Mucosa of gallbladder (tissue), 1 donor: ENCODE data around the gene VSTM2L. TPM values are rescaled to one million over a fixed set of nuclear protein-coding genes. Genes with fewer than 3 reads are reported as not detected.
A peak's percentile ranks its signal among the peaks of the same experiment; 100 is the strongest.
"Not testable (repeated sequence)": the region's sequence is repeated elsewhere in the genome, so short reads cannot be mapped to it uniquely, and the experiment has no call there.

ENCODE experiments used
- DNase-seq: peaks from one replicate; pipeline ENCODE4 v3.0.0-alpha.2; 2020; ENCODE audit warnings: low spot score
- total RNA-seq: library from RNA; stranded (reverse); gene quantifications from one replicate; pipeline ENCODE4 v1.2.1, GENCODE V29; 2021
- donor health status: DM: no; HTN: no; CAD: no.

Gene VSTM2L
- total RNA-seq, result 95.0 TPM

DNA sequence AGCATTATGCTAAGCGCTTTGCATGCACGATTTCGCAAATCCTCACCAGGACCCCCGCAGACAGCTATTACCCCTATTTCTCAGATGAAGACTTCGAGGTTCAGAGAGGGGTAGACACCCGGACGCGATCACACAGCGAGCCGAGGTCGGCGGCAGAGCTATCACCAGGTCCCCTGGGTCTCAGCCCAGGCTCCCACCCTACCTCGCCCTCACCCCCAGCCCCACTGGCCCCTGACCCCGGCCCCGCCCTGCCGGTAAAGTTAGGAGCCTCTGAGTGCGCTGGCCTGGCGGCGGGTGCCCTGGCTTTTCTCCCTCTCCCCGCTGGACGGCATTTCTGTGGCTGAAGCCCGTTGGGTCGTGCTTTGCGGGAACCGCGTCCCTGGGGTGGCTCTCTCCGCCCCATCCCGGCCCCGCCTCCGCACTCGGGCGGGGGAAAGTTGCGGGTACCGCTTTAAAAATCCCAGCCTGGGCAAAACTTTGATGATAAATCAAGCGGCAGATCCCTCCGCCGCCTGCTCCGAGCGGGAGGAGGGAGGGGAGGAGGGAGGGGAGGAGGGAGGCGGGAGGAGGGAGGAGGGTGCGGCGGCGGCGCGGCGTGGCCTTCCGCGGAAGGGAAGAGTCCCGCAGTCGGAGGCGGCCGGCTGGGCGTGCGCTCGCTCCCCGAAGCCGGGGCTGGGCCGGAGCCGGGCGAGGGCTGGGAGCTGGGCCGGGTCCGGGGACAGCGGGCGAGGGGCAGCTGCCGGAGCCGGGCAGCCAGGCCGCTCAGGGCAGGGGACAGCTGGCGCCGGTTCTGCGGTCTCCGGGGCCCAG lies at the start of gene VSTM2L:
Gene VSTM2L (plus strand): TSS at position 624 of the 810 bp plus-strand sequence. CDS start 224 bp downstream, outside the sequence.
- peak; percentile 15 for DNase-seq

GRCh38 chr20:37853823-37854375 lies 49.0 kb upstream of the VSTM2L start:
- DNase-seq, result no peak

- not testable (repeated sequence) for DNase-seq
These were observed 46.9 kb upstream of the VSTM2L start for GRCh38 chr20:37856034-37856433.

GRCh38 chr20:37856932-37857660 lies 45.8 kb upstream of the VSTM2L start:
- DNase-seq, result no peak

DNA sequence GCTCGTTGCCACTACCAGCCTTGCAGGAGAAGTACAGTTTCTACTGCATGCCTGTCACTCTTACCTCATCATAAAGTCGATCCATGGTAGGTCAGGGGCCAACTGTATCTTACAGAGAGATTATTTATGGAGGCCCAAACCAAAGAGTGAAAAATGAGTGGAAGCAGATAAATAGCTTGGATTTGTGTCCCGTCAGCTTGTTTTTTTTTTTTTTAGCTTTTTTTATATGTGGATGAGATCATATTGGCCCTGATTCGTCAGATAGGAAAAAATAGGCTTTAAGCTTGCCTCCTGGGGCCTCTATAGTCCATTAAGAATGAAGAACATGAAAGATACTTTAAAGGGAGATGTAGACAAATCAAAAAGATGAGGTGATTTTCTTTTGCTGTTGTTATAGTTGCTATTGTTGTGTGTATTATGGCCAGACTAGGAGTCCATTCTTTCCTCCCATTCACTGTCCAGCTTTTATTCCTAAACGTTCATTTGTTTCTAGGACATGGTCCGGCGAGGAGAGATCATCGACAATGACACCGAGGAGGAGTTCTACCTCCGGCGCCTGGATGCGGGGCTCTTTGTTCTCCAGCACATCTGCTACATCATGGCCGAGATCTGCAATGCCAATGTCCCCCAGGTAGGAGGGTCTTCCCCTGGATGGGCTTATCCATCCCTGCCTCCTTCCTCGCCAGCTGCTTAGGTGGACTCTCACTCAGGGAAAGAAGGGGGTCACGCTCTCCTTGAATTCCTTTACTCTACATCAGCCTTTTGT lies 43.3 kb upstream of the VSTM2L start:
- no peak for DNase-seq

DNA sequence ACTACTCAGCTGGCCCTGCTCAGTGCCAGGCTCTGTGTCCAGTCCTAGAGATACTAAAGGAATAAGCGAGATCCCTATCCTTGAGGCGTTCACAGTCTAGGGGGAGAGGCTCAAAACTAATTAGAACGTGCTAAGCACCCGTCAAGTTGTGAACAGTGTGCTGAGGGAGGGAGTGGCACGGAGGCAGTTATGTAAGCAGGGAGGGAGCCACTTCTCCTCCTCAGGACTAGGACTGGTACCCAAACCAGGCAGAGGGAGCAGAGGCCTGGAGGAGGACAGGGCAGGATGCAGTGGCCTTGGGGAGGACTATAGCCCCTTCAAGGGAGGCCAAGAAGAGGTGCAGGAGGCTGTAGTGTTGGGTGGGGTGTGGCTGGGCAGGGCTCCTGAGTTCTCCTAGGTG lies 39.6 kb upstream of the VSTM2L start:
- DNase-seq, result no peak

GRCh38 chr20:37864298-37864697 lies 38.6 kb upstream of the VSTM2L start:
- DNase-seq, result no peak

- no peak for DNase-seq
These were observed 36.9 kb upstream of the VSTM2L start for GRCh38 chr20:37866051-37866450.

DNA sequence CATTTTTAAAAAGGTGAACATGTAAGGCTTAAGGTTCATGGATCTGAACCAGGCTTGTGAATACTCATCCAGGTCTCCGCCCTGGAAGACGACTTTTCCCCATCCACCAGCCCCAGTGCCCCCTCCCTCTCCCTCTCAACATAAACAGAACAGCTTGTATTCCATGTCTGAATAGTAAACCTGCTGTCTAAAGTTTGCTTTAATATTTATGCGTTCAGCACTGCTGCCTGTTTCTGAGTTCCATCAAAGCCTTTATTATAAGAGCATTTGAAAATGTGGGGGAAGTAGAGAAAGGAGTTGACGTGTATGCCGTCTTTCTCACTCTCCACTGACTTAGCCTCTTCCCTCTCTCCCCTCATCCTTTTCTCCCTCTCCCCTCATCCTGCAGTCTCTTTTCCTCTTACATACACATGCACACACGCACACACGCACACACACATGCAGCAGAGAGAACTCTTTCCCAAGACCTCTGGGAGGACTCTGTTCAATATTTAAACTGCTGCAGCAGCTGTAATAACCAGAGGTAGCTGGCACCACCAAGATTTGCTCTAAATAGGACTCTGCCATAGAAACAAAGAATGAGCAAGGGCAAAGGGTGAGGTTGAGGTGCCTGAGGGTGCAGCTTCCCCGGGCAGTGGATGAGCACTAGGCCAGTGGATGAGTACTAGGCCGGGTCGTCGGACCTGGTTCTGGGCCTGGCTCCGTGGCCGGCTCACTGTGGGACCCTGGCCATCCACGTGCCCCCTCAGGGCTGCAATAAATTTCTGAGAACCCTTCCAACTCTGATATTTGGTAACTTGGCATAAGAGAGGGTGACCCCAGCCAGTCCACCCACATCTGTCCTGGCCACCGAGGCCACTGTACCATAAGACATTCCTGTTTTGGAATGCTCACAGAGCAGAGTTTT lies 35.4 kb upstream of the VSTM2L start:
- no peak for DNase-seq

GRCh38 chr20:37868851-37869333 lies 34.0 kb upstream of the VSTM2L start:
- no peak for DNase-seq

DNA sequence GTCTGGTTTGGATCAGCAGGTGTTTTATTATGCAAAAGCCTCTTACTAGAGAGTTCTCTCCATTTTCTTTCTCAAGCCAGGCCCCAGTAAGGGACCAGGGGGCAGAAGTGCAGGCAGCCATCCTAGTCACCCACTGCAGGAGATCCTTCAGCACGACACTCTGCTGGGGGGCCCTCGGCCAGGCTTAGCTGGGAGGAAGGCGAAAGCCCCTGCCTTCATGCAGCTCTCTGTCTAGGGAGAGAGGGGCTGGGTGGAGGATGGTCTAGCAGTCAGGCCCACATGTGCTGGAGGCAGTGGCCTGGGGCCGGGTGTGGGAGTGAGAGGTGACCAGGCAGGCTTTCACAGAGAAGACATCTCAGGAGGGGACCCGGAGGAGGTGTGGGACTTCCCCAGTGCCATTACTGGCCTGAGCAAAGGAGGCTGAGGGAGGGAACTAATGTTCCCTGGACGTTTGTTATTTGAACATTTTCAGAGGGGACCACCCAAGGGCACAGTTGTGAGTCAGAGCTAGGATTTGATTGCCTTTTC lies 33.5 kb upstream of the VSTM2L start:
- no peak for DNase-seq

- DNase-seq, result no peak
These were observed 32.6 kb upstream of the VSTM2L start for GRCh38 chr20:37870294-37870693.

DNA sequence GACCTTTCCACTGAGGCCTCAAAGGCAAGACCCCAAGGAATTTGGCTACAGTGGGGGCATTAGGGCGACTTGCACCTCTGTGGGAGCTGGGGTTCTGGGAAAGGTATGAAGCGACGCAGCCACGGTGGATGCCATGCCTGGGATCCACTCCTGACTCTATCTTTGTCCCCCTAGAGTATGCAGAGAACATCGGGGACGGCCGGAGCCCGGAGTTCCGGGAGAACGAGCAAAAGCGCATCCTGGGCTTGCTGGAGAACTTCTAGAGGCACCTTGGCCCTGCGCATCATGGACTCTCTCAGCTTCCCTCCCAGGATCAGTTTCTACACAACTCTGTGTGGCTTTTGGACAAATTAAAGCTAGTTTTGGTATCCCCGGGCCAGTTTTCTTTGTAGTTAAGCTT lies 31.2 kb upstream of the VSTM2L start:
- no peak for DNase-seq

DNA sequence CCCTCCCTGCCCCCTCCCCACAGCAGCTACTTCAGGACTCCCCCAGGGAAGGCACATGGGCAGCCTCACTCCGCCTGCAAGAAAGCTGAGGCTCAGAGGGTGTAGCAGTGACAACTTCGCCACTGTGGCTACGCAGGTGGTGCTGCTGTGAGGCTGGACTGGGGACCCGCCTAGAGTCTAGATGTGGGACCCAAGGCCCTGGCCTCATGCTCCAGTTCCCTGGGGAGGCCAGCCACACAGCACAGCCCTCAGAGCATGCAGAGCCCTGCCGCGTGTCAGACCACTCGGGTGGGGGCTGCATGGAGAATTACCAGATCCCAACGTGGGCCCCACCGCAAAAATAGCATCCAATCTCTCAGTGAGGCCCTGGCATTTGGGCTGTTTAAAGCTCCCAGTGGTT lies 30.8 kb upstream of the VSTM2L start:
- no peak for DNase-seq

DNA sequence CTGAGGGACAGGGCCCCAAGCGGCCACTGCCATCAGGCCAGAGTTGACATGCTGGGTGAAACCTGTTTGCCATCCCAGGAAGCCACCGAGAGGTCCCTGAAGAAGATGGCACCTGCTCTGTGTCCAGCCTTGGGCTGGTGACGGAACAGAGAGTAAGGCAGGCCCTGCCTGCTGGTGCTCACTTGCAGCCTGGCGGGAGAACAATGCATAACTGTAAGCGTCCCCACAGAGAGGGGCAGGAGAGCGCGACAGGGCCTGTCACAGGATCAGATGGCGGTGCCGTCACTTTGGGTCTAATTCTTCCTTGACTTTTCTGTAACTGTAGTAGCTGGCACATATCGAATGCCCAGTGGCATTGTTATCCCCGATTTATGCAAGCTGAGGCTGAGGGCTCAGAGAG lies 29.0 kb upstream of the VSTM2L start:
- DNase-seq, result no peak

- no peak for DNase-seq
These were observed 27.3 kb upstream of the VSTM2L start for GRCh38 chr20:37875460-37876175.

DNA sequence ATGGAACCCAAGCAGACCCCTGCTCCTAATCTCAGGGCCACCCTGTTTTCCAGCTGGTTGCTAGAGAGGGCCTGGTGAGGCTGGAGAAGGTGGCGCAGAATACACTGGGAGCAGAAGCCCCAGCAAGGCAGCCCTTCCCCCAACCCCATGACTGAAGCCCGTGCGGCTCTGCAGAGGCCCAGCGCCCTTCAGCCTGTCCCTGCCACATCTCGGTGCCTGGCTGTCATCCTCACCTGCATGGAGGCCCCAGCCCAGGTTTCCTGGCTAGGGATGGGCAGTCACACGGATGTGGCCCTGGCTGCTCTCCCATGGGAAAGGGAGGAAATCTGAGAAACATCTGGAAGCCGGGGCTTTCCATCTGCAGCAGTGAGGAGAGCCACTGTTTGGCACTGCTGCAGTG lies 26.1 kb upstream of the VSTM2L start:
- no peak for DNase-seq

DNA sequence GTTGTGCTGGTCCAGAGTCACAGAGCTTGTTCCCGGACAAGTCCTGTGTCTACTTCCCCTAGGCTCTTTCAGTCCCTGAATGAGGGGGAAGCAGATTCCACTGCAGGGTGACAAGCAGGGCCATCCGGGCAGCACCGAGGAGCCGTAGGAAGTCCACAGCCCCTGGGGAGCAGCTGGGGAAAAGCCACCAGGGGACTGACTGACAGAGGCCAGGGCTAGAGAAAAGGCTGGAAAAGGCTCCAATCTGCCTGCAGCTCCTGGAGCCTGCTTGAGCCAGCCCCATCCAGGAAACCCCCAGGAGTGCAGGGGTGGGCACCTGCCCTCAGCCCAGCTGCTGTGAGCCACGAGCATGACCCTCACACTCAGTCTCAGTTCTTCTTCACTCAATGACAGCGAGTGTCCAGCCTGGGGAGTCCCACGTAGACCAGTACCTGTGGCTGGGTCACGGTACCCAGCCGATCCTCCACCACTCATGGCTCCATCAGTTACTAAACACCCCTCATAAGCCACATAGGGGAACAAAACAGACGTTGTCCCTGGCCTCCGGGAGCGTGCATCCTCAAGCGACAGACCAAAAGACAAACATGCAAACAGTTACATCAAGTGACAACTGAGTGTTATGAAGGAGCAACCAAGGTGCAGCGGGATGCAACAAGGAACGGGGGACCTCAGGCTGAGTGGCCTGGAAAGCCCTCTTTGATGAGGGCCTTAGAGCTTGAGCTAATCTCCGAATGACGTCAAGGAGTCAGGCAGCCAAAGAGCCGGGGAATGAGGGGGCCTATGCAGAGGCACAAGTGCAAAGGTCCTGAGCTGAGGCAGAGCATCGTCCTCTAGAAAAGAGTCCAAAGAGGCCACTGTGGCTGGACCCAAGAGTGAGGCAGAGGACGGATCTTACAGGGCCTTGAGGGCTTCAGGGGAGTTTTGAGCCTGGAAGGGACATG lies 24.8 kb upstream of the VSTM2L start:
- no peak for DNase-seq
